ENCODE measurements around the gene ABCB1.

- TF ChIP-seq CEBPB (IDR thresholded peaks at IDR 0.05), result no peak
- no peak for TF ChIP-seq EGR1 (IDR thresholded peaks at IDR 0.05)
- no peak for TF ChIP-seq REST (IDR thresholded peaks at IDR 0.05; ENCODE audit: low read depth)
- TF ChIP-seq RAD21 (IDR thresholded peaks at IDR 0.05; ENCODE audit: low read depth), result no peak
- TF ChIP-seq EP300 (IDR thresholded peaks at IDR 0.05; ENCODE audit: borderline replicate concordance), result no peak
- TF ChIP-seq, protein P1, sequence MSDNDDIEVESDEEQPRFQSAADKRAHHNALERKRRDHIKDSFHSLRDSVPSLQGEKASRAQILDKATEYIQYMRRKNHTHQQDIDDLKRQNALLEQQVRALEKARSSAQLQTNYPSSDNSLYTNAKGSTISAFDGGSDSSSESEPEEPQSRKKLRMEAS (IDR thresholded peaks at IDR 0.05), result no peak
- TF ChIP-seq ZBTB7A (IDR thresholded peaks at IDR 0.05; ENCODE audit: low read depth), result no peak
- no peak for TF ChIP-seq NFIC (IDR thresholded peaks at IDR 0.05)
- TF ChIP-seq YY1 (IDR thresholded peaks at IDR 0.05; ENCODE audit: low read depth), result no peak
- TF ChIP-seq CREB1 (IDR thresholded peaks at IDR 0.05; ENCODE audit: low read depth), result no peak
- no peak for TF ChIP-seq TAF1 (IDR thresholded peaks at IDR 0.05; ENCODE audit: low read depth)
- no peak for TF ChIP-seq TCF12 (IDR thresholded peaks at IDR 0.05; ENCODE audit: low read depth)
- no peak for TF ChIP-seq USF1 (IDR thresholded peaks at IDR 0.05)
These were observed 3.6 kb upstream of the ABCB1 start for GRCh38 chr7:87604264-87604663.

Data from Ishikawa (cell line).